GM21423 (cell line): Measurements from ENCODE around the gene MACROD2.

Experiments used
- ATAC-seq: cut with Tn5 transposase; IDR thresholded peaks from one replicate; pipeline ENCODE4 v1.9.1; 2021; ENCODE audit warnings: mild to moderate bottlenecking, moderate library complexity; ENCODE audit not compliant: unreplicated experiment

The MACROD2 gene

GRCh38 chr20:16083639-16084280 lies 2088.4 kb downstream of the MACROD2 start:
- ATAC-seq, result no peak

GRCh38 chr20:16095226-16095625 lies 2099.9 kb downstream of the MACROD2 start:
- ATAC-seq, result no peak

- ATAC-seq, result no peak
Measured at GRCh38 chr20:16096756-16097326, 2101.5 kb downstream of the MACROD2 start.

- ATAC-seq, result no peak
Measured at GRCh38 chr20:16097788-16098187, 2102.5 kb downstream of the MACROD2 start.

GRCh38 chr20:16098890-16099639 lies 2103.7 kb downstream of the MACROD2 start:
- no peak for ATAC-seq

GRCh38 chr20:16100111-16100510 lies 2104.8 kb downstream of the MACROD2 start:
- ATAC-seq, result no peak

- ATAC-seq, result no peak
Measured at GRCh38 chr20:16100767-16101166, 2105.5 kb downstream of the MACROD2 start.
